Measurements from ENCODE around the gene PACS2. TPM values are rescaled to one million over a fixed set of nuclear protein-coding genes. Genes with fewer than 3 reads are reported as not detected.

PACS2 gene
- polyA plus RNA-seq, 4 donors = 35.4 to 45.8 (median 44.9) TPM

Other genes with a start within 250 kb of the PACS2 start
- 1 to 10 TPM in 2 of 4 donors, under 1 TPM in 1, not detected in 1; 0.81 to 1.4 (median 1.1) TPM for gene GPR132, start 249.3 kb upstream of the PACS2 start, polyA plus RNA-seq
- 10 to 100 TPM in 1 of 4 donors, 1 to 10 TPM in 3; 2.0 to 15.1 (median 4.8) TPM for gene JAG2, start 146.0 kb upstream of the PACS2 start, polyA plus RNA-seq
- 10 to 100 TPM; 25.9 to 68.1 (median 51.7) TPM for gene NUDT14, start 133.4 kb upstream of the PACS2 start, polyA plus RNA-seq
- gene BTBD6, start 66.2 kb upstream of the PACS2 start, polyA plus RNA-seq = 10 to 100 TPM; 35.4 to 84.1 (median 49.8) TPM
- 10 to 100 TPM; 18.4 to 28.0 (median 20.2) TPM for gene BRF1, start 13.7 kb upstream of the PACS2 start, polyA plus RNA-seq
- gene TEX22, start 83.8 kb downstream of the PACS2 start, polyA plus RNA-seq = under 1 TPM in 2 of 4 donors, not detected in 2; 0.22 to 0.68 TPM
- 10 to 100 TPM; 28.4 to 98.9 (median 51.9) TPM for gene MTA1, start 105.1 kb downstream of the PACS2 start, polyA plus RNA-seq
- 100 to 1,000 TPM in 1 of 4 donors, 10 to 100 TPM in 2, 1 to 10 TPM in 1; 8.9 to 137 (median 34.6) TPM for gene CRIP2, start 160.1 kb downstream of the PACS2 start, polyA plus RNA-seq
- 1,000 to 10,000 TPM in 1 of 4 donors, 100 to 1,000 TPM in 2, 10 to 100 TPM in 1; 71.9 to 3,839 (median 386) TPM for gene CRIP1, start 172.1 kb downstream of the PACS2 start, polyA plus RNA-seq
- gene TEDC1, start 176.5 kb downstream of the PACS2 start, polyA plus RNA-seq = 10 to 100 TPM in 3 of 4 donors, 1 to 10 TPM in 1; 6.6 to 28.0 (median 23.8) TPM
- 1 to 10 TPM in 2 of 4 donors, not detected in 2; 1.5 to 2.0 TPM for gene TMEM121, start 211.8 kb downstream of the PACS2 start, polyA plus RNA-seq

Data from small intestine (tissue), 4 donors.